PC-9 (cell line): ENCODE data around the gene DHRS7B.

Experiments used
- EZH2 ChIP-seq: fragments of 200-600 bp; sonication (generic); IDR thresholded peaks from 2 replicates; pipeline ENCODE4 v1.8.0; 2017; ENCODE audit warnings: antibody characterized with exemption, low read depth
- TF ChIP-seq, protein P1 (sequence below): fragments of 200-600 bp; sonication (generic); conservative IDR thresholded peaks from 2 replicates; pipeline ENCODE4 v1.6.1; 2017; ENCODE audit warnings: mixed run types, antibody characterized with exemption, mild to moderate bottlenecking, moderate library complexity

DNA sequence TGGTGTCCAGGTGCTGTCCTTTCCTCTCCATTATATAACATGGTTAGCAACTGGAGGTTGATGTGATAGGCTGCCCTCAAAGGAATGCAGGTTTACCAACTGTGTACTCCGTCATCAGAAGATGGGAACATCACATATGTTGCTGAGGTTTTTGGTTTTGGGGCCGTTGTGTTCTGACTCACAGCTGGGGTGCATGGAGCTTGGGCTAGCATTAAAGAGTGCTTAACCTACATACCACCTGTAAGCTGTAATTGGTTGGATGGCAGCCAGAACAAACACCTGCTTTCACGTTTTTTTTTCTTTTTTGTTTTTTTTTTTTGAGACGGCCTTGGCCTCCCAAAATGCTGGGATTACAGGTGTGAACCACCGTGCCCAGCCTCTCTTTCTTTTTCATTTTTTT is 66.3 kb downstream of the DHRS7B start:
- TF ChIP-seq, protein P1, sequence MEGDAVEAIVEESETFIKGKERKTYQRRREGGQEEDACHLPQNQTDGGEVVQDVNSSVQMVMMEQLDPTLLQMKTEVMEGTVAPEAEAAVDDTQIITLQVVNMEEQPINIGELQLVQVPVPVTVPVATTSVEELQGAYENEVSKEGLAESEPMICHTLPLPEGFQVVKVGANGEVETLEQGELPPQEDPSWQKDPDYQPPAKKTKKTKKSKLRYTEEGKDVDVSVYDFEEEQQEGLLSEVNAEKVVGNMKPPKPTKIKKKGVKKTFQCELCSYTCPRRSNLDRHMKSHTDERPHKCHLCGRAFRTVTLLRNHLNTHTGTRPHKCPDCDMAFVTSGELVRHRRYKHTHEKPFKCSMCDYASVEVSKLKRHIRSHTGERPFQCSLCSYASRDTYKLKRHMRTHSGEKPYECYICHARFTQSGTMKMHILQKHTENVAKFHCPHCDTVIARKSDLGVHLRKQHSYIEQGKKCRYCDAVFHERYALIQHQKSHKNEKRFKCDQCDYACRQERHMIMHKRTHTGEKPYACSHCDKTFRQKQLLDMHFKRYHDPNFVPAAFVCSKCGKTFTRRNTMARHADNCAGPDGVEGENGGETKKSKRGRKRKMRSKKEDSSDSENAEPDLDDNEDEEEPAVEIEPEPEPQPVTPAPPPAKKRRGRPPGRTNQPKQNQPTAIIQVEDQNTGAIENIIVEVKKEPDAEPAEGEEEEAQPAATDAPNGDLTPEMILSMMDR = no peak
- no peak for TF ChIP-seq EZH2
